ENCODE measurements around the gene SGSM2.

DNA sequence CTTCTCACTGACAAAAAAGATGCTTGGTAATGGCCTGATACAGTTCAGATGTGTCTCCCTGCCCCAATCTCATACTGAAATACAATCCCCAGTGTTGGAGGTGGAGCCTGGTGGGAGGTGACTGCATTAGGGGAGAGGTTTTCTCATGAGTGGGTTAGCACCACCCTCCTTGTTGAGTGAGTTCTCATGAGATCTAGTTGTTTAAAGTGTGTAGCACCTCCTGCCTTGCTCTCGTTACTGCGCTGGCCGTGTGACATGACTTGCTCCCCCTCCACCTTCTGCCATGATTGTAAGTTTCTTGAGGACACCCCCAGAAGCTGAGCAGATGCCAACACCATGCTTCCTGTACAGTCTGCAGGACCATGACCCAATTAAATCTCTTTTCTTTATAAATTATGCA is 6.0 kb upstream of the SGSM2 start:
- TF ChIP-seq, protein P1, sequence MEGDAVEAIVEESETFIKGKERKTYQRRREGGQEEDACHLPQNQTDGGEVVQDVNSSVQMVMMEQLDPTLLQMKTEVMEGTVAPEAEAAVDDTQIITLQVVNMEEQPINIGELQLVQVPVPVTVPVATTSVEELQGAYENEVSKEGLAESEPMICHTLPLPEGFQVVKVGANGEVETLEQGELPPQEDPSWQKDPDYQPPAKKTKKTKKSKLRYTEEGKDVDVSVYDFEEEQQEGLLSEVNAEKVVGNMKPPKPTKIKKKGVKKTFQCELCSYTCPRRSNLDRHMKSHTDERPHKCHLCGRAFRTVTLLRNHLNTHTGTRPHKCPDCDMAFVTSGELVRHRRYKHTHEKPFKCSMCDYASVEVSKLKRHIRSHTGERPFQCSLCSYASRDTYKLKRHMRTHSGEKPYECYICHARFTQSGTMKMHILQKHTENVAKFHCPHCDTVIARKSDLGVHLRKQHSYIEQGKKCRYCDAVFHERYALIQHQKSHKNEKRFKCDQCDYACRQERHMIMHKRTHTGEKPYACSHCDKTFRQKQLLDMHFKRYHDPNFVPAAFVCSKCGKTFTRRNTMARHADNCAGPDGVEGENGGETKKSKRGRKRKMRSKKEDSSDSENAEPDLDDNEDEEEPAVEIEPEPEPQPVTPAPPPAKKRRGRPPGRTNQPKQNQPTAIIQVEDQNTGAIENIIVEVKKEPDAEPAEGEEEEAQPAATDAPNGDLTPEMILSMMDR (IDR thresholded peaks at IDR 0.05) = no peak
- no peak for TF ChIP-seq EZH2 (IDR thresholded peaks at IDR 0.05; ENCODE audit: borderline replicate concordance, insufficient read depth, low read depth, low read length, poor library complexity, severe bottlenecking)
